ENCODE results near the gene OXNAD1.
"Not testable (repeated sequence)": the region's sequence is repeated elsewhere in the genome, so short reads cannot be mapped to it uniquely, and the experiment has no call there.

Gene OXNAD1

GRCh38 chr3:16304061-16305010 lies 39.3 kb downstream of the OXNAD1 start:
- no peak for DNase-seq

GRCh38 chr3:16305111-16305541 lies 40.1 kb downstream of the OXNAD1 start:
- no peak for DNase-seq

GRCh38 chr3:16307832-16308531 lies 43.0 kb downstream of the OXNAD1 start:
- DNase-seq = no peak

GRCh38 chr3:16308727-16309126 lies 43.7 kb downstream of the OXNAD1 start:
- no peak for DNase-seq

- no peak for DNase-seq
Observed at GRCh38 chr3:16309558-16309957, 44.5 kb downstream of the OXNAD1 start.

- DNase-seq = not testable (repeated sequence)
Observed at GRCh38 chr3:16310486-16310885, 45.5 kb downstream of the OXNAD1 start.

GRCh38 chr3:16311960-16312451 lies 47.0 kb downstream of the OXNAD1 start:
- no peak for DNase-seq

- no peak for DNase-seq
Observed at GRCh38 chr3:16313886-16314645, 49.1 kb downstream of the OXNAD1 start.

- DNase-seq = no peak
Observed at GRCh38 chr3:16315623-16316022, 50.6 kb downstream of the OXNAD1 start.

GRCh38 chr3:16316396-16316795 lies 51.4 kb downstream of the OXNAD1 start:
- DNase-seq = no peak

GRCh38 chr3:16316847-16317560 lies 52.0 kb downstream of the OXNAD1 start:
- no peak for DNase-seq

- DNase-seq = no peak
Observed at GRCh38 chr3:16317561-16317945, 52.5 kb downstream of the OXNAD1 start.

GRCh38 chr3:16318176-16318575 lies 53.2 kb downstream of the OXNAD1 start:
- no peak for DNase-seq

- no peak for DNase-seq
Observed at GRCh38 chr3:16319307-16319706, 54.3 kb downstream of the OXNAD1 start.

- no peak for DNase-seq
Observed at GRCh38 chr3:16319723-16320122, 54.7 kb downstream of the OXNAD1 start.

GRCh38 chr3:16320711-16321110 lies 55.7 kb downstream of the OXNAD1 start:
- no peak for DNase-seq

GRCh38 chr3:16322189-16322588 lies 57.2 kb downstream of the OXNAD1 start:
- DNase-seq = no peak

- DNase-seq = no peak
Observed at GRCh38 chr3:16323737-16324136, 58.7 kb downstream of the OXNAD1 start.

GRCh38 chr3:16325850-16326249 lies 60.8 kb downstream of the OXNAD1 start:
- DNase-seq = no peak

- DNase-seq = no peak
Observed at GRCh38 chr3:16326724-16327349, 61.8 kb downstream of the OXNAD1 start.

GRCh38 chr3:16328124-16328523 lies 63.1 kb downstream of the OXNAD1 start:
- DNase-seq = no peak
